Measurements from ENCODE around the gene GPR132. TPM values are rescaled to one million over a fixed set of nuclear protein-coding genes. Genes with fewer than 3 reads are reported as not detected.

The GPR132 gene
- total and polyA plus RNA-seq, 9 of the 15 experiments (the other 6 are each of a cell fraction or from before 2014, with no cell fraction given): 0.01 to 1.1 (median 0.25) TPM; not detected in 1

- peak; percentile 62; the same call in 1 of the 2 replicates for TF ChIP-seq REST (IDR thresholded peaks at IDR 0.05; ENCODE audit: borderline replicate concordance)
- TF ChIP-seq REST (CRISPR knock-in tag; IDR thresholded peaks at IDR 0.05; ENCODE audit: low read depth): no peak
- TF ChIP-seq CTBP1 (IDR thresholded peaks at IDR 0.05; ENCODE audit: borderline replicate concordance): peak; percentile 70; the same call in 1 of the 2 replicates
- no peak for TF ChIP-seq THRAP3 (IDR thresholded peaks at IDR 0.05; ENCODE audit: borderline replicate concordance)
- peak in 1 of 2 experiments; percentile 17; a peak in 1 of 4 replicates for TF ChIP-seq NRF1 (conservative IDR thresholded peaks at IDR 0.05 in 1 of 2, IDR thresholded peaks at IDR 0.05 in 1 of 2)
- TF ChIP-seq NFYB (IDR thresholded peaks at IDR 0.05; ENCODE audit: extremely low read depth, insufficient read length): no peak
- TF ChIP-seq MED1 (CRISPR knock-in tag; IDR thresholded peaks at IDR 0.05; ENCODE audit: borderline replicate concordance): no peak
- peak; percentile 88; the same call in 1 of the 2 replicates for TF ChIP-seq XRCC5 (IDR thresholded peaks at IDR 0.05; ENCODE audit: low read depth, low read length)
- peak; percentile 98 for TF ChIP-seq ESRRA (IDR thresholded peaks at IDR 0.05; ENCODE audit: borderline replicate concordance, low read depth)
- peak; percentile 45; the same call in 1 of the 2 replicates for TF ChIP-seq DEAF1 (CRISPR knock-in tag; IDR thresholded peaks at IDR 0.05)
- peak; percentile 35; the same call in 1 of the 2 replicates for TF ChIP-seq RB1 (IDR thresholded peaks at IDR 0.05; ENCODE audit: low read depth)
- peak; percentile 86 to 90 (median 86) for TF ChIP-seq CTCF (IDR thresholded peaks at IDR 0.05 in 2 of 3, conservative IDR thresholded peaks at IDR 0.05 in 1 of 3; ENCODE audit: insufficient read depth in 2 of 3, low read depth in 1 of 3, low read length in 3 of 3)
- TF ChIP-seq SIX5 (IDR thresholded peaks at IDR 0.05; ENCODE audit: borderline replicate concordance in 1 of 2, insufficient read depth in 1 of 2, low read depth in 1 of 2, low read length in 2 of 2): no peak
- TF ChIP-seq SP1 (CRISPR knock-in tag; IDR thresholded peaks at IDR 0.05): peak; percentile 33; the same call in 1 of the 2 replicates
- no peak for TF ChIP-seq TCF15 (CRISPR knock-in tag; IDR thresholded peaks at IDR 0.05)
- no peak for TF ChIP-seq TCF7 (IDR thresholded peaks at IDR 0.05; ENCODE audit: borderline replicate concordance)
These were observed 25.3 kb upstream of the GPR132 start (continued) for GRCh38 chr14:105090493-105091053.

Measured in K562 (cell line).